ENCODE results near the gene PROM1.

DNA sequence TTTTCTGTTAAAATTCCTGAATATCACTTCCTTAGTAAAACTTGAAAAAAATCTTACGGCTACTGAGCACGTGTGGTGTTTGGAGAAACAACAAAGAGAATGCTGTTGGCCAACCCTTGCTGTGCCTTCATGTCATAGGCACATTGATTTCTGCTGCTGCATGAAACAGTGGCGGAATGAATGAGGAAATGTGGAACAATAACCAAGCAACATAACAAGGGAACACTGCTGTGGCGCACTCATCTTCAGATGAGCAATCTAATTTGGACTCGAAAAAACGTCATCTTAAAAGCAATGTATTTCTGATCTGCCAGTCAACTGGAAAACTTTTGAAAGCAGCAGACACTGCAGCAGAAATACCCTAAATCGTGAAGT, 51.4 kb downstream of the PROM1 start:
- TF ChIP-seq, protein P1, sequence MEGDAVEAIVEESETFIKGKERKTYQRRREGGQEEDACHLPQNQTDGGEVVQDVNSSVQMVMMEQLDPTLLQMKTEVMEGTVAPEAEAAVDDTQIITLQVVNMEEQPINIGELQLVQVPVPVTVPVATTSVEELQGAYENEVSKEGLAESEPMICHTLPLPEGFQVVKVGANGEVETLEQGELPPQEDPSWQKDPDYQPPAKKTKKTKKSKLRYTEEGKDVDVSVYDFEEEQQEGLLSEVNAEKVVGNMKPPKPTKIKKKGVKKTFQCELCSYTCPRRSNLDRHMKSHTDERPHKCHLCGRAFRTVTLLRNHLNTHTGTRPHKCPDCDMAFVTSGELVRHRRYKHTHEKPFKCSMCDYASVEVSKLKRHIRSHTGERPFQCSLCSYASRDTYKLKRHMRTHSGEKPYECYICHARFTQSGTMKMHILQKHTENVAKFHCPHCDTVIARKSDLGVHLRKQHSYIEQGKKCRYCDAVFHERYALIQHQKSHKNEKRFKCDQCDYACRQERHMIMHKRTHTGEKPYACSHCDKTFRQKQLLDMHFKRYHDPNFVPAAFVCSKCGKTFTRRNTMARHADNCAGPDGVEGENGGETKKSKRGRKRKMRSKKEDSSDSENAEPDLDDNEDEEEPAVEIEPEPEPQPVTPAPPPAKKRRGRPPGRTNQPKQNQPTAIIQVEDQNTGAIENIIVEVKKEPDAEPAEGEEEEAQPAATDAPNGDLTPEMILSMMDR (IDR thresholded peaks at IDR 0.05; ENCODE audit: low read length): no peak
- TF ChIP-seq EZH2 (IDR thresholded peaks at IDR 0.05; ENCODE audit: borderline replicate concordance, low read length): no peak

Measured in OCI-LY1 (cell line).